Cardiac muscle cell (in vitro differentiated cells and primary cell): ENCODE results near the gene MCAT. TPM values are rescaled to one million over a fixed set of nuclear protein-coding genes. Genes with fewer than 3 reads are reported as not detected.

Experiments used
- DNase-seq, 2 donors: peaks; one replicate each; pipeline versions ENCODE4 v3.0.0 to v3.0.0-alpha.2; 2010 to 2017; ENCODE audit warnings: low read depth in 1 of 2, low spot score in 1 of 2
- H3K27ac ChIP-seq: fragments of 200-600 bp; sonication (generic); 2 replicates; pipeline ENCODE4 v1.5.1; 2016
- H3K27me3 ChIP-seq: fragments of 200-600 bp; sonication (generic); 2 replicates; pipeline ENCODE4 v1.6.0; 2016; ENCODE audit warnings: control low read depth
- H3K36me3 ChIP-seq: fragments of 200-600 bp; sonication (generic); 2 replicates; pipeline ENCODE4 v1.5.1; 2016; ENCODE audit warnings: control low read depth
- H3K4me1 ChIP-seq: fragments of 200-600 bp; sonication (generic); 2 replicates; pipeline ENCODE4 v1.8.1; 2017; ENCODE audit warnings: low read depth, mild to moderate bottlenecking, mixed run types
- H3K4me3 ChIP-seq: fragments of 200-600 bp; sonication (generic); 2 replicates; pipeline ENCODE4 v1.5.1; 2016; ENCODE audit warnings: mild to moderate bottlenecking
- H3K9me3 ChIP-seq: fragments of 200-600 bp; sonication (generic); 2 replicates; pipeline ENCODE4 v1.5.1; 2017; ENCODE audit warnings: low read depth, mild to moderate bottlenecking, control low read depth
- CTCF ChIP-seq: IDR thresholded peaks from 2 replicates; pipeline ENCODE4 v1.5.1; 2012; ENCODE audit warnings: low read depth, mild to moderate bottlenecking, low read length
- polyA plus RNA-seq: library from polyadenylated mRNA; unstranded; fragments of >200 nt; fragmentation: Nextera tagmentation; extraction: Ambion mirVana; gene quantifications from 2 replicates; pipeline ENCODE4 v1.2.1, GENCODE V29; 2016
- total RNA-seq: library from RNA; depleted of rRNA; stranded (reverse); fragments of >200 nt; gene quantifications from 2 replicates; pipeline ENCODE4 v1.2.3, GENCODE V29; 2016

MCAT gene
- total and polyA plus RNA-seq, 2 experiments from 2014 or later, result 46.8 to 47.1 TPM

DNA sequence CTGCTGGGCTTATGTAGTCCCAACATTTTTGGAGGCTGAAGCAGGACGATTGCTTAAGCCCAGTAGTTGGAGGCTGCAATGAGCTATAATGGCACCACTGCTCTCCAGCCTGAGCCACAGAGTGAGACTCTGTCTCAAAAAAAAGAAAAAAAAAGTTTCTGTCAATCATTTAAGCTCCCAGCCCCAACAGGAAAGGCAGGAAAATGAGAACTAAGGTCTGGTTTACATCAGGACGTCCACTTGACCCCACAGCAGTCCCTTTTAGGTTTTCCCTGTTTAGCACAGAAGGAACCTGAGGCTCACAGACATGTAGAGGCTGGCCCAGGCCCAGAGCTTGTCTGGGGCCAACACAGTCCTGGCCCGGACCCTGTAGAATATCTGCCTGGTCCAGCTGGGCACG is 44.8 kb downstream of the MCAT start:
- TF ChIP-seq CTCF, result no peak
- H3K36me3 ChIP-seq, result no peaks in the 10 kb centered on the region

DNA sequence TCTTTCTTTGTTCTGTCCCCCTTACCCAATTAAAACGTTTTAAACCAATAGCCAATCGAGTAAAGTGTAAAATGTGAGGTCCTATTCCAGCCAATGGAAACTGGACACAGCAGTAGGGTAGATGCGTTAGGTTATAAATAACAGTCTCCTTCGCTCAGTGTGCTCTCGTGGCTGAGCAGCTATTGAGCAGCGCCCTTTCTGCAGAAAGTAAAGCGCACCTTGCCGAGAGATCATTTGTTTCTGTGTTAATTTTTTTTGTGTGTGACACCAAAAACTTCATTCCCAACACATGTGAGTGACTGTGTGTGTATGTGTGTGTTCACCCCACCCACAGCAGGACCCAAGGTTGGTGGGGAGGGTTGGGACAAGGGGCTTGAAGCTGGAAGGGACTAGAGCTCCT is 46.8 kb downstream of the MCAT start:
- no peak for TF ChIP-seq CTCF
- DNase-seq, result no peak
- Histone ChIP-seq H3K4me3 (no peak overlapping the region), H3K36me3 (no peaks in the 10 kb centered on the region), H3K4me1 (peaks cover 52% of the 10 kb centered on the region), H3K27ac (no peak overlapping the region), H3K27me3 (no peaks in the 10 kb centered on the region), H3K9me3 (no peaks in the 10 kb centered on the region)

More for the DNA sequence above, 44.8 kb downstream of the MCAT start:
- Histone ChIP-seq H3K4me3 (no peak overlapping the region), H3K27ac (peak overlapping the region; percentile 90), H3K27me3 (no peaks in the 10 kb centered on the region), H3K9me3 (no peaks in the 10 kb centered on the region), H3K4me1 (peaks cover 64% of the 10 kb centered on the region)
- peak; percentile 37 to 65 for DNase-seq

GRCh38 chr22:43094551-43094950 is 48.6 kb downstream of the MCAT start:
- Histone ChIP-seq H3K27me3 (no peaks in the 10 kb centered on the region), H3K27ac (peak overlapping the region; percentile 92), H3K36me3 (no peaks in the 10 kb centered on the region), H3K4me1 (peaks cover 36% of the 10 kb centered on the region), H3K4me3 (no peak overlapping the region), H3K9me3 (no peaks in the 10 kb centered on the region)
- no peak for TF ChIP-seq CTCF
- DNase-seq, result no peak

DNA sequence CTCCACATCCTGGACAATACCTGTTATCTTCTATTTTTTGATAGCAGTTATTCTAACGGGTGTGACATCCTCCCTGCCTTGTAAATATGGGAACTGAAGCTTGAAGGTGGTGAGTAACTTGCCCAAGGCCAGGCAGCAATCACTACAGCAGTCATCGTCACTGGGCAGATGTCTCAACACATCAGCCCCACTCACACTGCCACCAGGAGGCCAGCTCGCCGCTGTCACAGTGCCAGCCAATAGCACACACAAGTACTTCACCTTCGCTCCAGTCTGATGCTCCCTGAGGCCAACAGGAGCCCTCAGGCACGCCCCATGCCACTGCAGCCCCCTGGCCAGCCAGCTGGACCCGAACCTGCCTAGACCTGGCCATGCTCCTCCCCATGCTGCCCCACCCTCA is 49.1 kb downstream of the MCAT start:
- H3K27me3 ChIP-seq, result no peaks in the 10 kb centered on the region
- peaks cover 36% of the 10 kb centered on the region for H3K4me1 ChIP-seq
- H3K4me3 ChIP-seq, result no peak overlapping the region
- DNase-seq, result no peak
- H3K27ac ChIP-seq, result peak overlapping the region; percentile 92
- H3K9me3 ChIP-seq, result no peaks in the 10 kb centered on the region
- TF ChIP-seq CTCF, result no peak
- no peaks in the 10 kb centered on the region for H3K36me3 ChIP-seq

GRCh38 chr22:43092085-43092484 is 51.1 kb downstream of the MCAT start:
- Histone ChIP-seq H3K4me1 (peaks cover 26% of the 10 kb centered on the region), H3K27me3 (no peaks in the 10 kb centered on the region), H3K36me3 (no peaks in the 10 kb centered on the region), H3K27ac (no peak overlapping the region), H3K4me3 (no peak overlapping the region), H3K9me3 (no peaks in the 10 kb centered on the region)
- TF ChIP-seq CTCF, result no peak
- DNase-seq, result no peak
